Mucosa of stomach (tissue), 1 donor: Measurements from ENCODE around the gene NOP56.

ENCODE experiments used
- H3K27me3 ChIP-seq: one replicate; pipeline ENCODE4 v1.7.0; 2013; ENCODE audit warnings: mild to moderate bottlenecking, low read length; ENCODE audit not compliant: control insufficient read depth, insufficient read depth
- H3K36me3 ChIP-seq: one replicate; pipeline ENCODE4 v1.7.0; 2013; ENCODE audit warnings: low read length; ENCODE audit not compliant: control insufficient read depth, insufficient read depth
- H3K4me1 ChIP-seq: one replicate; pipeline ENCODE4 v1.7.0; 2013; ENCODE audit warnings: mild to moderate bottlenecking, low read length; ENCODE audit not compliant: control insufficient read depth, insufficient read depth
- H3K4me3 ChIP-seq: one replicate; pipeline ENCODE4 v1.7.0; 2013; ENCODE audit warnings: low read length
- H3K9ac ChIP-seq: one replicate; pipeline ENCODE4 v1.7.0; 2013; ENCODE audit warnings: mild to moderate bottlenecking, low read length, moderate library complexity
- H3K9me3 ChIP-seq: one replicate; pipeline ENCODE4 v1.7.0; 2013; ENCODE audit warnings: mild to moderate bottlenecking, low read length, moderate library complexity; ENCODE audit not compliant: control insufficient read depth
- donor health status: Pancreatic carcinoma.

NOP56 gene

DNA sequence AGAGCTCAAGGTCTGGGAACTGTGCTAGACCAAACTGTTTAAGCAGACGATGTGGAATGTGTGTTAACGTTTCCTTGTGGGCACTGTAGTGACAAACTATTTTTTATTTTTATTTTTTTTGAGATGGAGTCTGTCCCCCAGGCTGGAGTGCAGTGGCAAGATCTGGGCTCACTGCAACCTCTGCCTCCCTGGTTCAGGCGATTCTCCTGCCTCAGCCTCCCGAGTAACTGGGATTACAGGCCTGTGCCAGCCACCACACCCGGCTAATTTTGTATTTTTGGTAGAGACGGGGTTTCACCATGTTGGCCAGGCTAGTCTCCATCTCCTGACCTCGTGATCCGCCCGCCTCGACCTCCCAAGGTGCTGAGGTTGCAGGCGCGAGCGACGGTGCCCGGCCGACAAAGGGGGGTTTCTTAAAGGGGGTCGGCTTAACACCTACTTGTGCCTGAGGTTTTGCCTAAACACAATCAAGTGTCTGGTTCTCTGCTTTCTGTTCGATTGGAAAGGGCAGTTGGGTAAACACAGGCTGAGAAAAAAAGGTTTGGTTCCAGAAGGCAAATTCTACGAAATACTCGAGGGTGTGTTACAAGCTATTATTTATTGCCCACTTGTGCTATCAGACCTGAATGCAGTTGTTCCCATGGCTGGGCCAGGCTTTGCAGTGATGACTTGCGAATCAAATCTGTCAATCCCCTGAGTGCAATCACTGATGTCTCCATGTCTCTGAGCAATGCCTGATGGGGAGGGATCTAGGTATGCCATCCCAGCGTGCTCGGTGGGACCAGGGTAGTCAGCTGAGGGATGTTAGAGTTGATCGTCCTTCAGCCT, 1.3 kb downstream of the NOP56 start:
- peaks cover 26% of the 10 kb centered on the region for H3K36me3 ChIP-seq
- H3K9ac ChIP-seq = peak overlapping the region; percentile 69
- H3K4me1 ChIP-seq = peaks cover 6% of the 10 kb centered on the region
- H3K4me3 ChIP-seq = peak overlapping the region; percentile 33
- no peaks in the 10 kb centered on the region for H3K9me3 ChIP-seq
- no peaks in the 10 kb centered on the region for H3K27me3 ChIP-seq

DNA sequence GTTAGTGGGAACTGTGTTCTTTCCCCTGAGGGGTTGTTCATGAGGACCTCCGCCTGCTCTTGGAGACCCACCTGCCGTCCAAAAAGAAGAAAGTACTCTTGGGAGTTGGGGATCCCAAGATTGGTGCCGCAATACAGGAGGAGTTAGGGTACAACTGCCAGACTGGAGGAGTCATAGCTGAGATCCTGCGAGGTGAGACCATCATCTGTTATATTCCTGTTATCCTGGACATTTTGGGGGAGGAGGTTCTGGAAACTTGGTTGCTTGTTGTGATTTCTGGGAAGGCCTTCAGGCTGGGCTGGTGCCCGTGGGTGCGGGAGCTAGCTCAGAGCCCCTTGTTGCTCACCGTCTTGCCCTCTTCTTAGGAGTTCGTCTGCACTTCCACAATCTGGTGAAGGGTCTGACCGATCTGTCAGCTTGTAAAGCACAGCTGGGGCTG, 2.0 kb downstream of the NOP56 start:
- peaks cover 26% of the 10 kb centered on the region for H3K36me3 ChIP-seq
- H3K9ac ChIP-seq = peak overlapping the region; percentile 49
- H3K4me1 ChIP-seq = peaks cover 6% of the 10 kb centered on the region
- H3K27me3 ChIP-seq = no peaks in the 10 kb centered on the region
- H3K4me3 ChIP-seq = no peak overlapping the region
- H3K9me3 ChIP-seq = no peaks in the 10 kb centered on the region

DNA sequence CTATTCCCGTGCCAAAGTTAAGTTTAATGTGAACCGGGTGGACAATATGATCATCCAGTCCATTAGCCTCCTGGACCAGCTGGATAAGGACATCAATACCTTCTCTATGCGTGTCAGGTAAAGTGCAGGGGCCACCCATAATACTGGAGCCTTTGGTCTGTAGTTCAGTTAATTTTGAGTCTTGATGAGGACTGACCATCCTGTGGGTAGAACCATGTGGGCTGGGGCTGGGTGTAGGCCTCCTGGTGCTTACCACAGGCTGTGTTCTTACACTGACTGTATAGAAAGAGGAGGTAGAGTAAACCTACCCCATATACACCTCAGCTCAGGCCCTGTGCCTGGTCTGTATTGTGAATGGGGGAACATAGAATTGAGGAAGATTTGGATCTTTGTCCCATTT, 2.4 kb downstream of the NOP56 start:
- Histone ChIP-seq H3K4me1 (peaks cover 6% of the 10 kb centered on the region), H3K36me3 (peaks cover 26% of the 10 kb centered on the region), H3K4me3 (no peak overlapping the region), H3K9ac (no peak overlapping the region), H3K9me3 (no peaks in the 10 kb centered on the region), H3K27me3 (no peaks in the 10 kb centered on the region)

DNA sequence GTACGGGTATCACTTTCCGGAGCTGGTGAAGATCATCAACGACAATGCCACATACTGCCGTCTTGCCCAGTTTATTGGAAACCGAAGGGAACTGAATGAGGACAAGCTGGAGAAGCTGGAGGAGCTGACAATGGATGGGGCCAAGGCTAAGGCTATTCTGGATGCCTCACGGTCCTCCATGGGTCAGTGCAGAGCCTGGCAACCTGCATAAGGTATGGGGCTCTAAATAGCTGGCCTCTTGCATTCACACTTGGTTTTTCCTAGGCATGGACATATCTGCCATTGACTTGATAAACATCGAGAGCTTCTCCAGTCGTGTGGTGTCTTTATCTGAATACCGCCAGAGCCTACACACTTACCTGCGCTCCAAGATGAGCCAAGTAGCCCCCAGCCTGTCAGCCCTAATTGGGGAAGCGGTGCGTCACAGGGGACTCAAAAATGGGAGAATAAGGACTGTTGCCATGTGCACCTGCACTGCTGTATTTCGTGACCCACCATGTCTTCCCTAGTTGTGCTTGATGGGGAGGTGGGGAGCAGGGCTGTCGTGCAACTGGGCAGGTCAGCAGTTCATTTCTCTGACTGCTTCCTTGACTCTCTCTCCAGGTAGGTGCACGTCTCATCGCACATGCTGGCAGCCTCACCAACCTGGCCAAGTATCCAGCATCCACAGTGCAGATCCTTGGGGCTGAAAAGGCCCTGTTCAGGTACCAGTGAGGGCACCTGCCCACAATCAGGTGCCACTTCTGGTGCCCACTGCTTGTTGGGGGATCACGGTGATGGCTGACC, 3.1 kb downstream of the NOP56 start:
- Histone ChIP-seq H3K9ac (no peak overlapping the region), H3K9me3 (no peaks in the 10 kb centered on the region), H3K36me3 (peaks cover 29% of the 10 kb centered on the region), H3K4me3 (no peak overlapping the region), H3K4me1 (peaks cover 6% of the 10 kb centered on the region), H3K27me3 (no peaks in the 10 kb centered on the region)

DNA sequence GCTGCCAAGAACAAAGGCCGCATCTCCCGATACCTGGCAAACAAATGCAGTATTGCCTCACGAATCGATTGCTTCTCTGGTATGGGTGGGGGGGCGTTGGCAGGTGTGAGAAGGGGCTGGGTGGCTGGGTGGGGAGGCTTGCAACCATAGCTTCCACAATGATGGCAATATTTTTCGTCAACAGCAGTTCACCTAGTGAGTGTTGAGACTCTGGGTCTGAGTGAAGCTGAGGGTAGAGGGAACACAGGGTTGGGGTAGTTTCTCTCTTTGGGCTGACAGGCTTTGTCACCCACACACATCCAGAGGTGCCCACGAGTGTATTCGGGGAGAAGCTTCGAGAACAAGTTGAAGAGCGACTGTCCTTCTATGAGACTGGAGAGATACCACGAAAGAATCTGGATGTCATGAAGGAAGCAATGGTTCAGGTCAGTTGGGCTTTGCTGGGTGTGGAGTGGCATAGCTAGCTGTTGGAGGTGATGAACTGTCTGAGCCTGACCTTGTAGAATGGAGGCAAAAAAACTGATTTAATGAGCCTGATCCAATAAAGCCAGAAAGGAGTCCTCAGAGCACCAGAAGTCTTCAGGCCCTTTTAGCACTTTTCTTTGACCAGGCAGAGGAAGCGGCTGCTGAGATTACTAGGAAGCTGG, 4.2 kb downstream of the NOP56 start:
- no peaks in the 10 kb centered on the region for H3K9me3 ChIP-seq
- H3K4me3 ChIP-seq = no peak overlapping the region
- no peak overlapping the region for H3K9ac ChIP-seq
- H3K4me1 ChIP-seq = peaks cover 6% of the 10 kb centered on the region
- H3K27me3 ChIP-seq = no peaks in the 10 kb centered on the region
- H3K36me3 ChIP-seq = peaks cover 31% of the 10 kb centered on the region

DNA sequence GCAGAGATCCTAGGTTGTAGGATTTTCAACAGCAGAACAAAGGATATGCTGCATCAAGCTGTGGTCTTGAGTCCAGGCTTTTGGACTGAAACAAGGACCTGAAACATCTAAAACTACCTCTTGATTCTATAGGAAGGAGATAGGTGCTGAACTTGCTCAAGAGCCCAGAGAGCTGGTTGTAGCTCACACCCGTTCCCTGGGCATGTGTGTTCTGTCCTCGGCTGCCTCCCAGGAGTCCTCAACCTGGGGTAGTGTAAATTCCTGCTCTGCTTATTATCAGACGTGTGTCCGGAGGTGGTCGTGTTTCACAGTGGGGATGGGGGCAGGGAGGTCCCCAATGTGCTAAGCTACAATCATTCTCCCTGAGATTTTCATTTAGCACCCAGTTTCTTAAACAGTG, 4.8 kb downstream of the NOP56 start:
- Histone ChIP-seq H3K4me1 (peaks cover 6% of the 10 kb centered on the region), H3K9ac (no peak overlapping the region), H3K4me3 (no peak overlapping the region), H3K9me3 (no peaks in the 10 kb centered on the region), H3K36me3 (peaks cover 31% of the 10 kb centered on the region), H3K27me3 (no peaks in the 10 kb centered on the region)

DNA sequence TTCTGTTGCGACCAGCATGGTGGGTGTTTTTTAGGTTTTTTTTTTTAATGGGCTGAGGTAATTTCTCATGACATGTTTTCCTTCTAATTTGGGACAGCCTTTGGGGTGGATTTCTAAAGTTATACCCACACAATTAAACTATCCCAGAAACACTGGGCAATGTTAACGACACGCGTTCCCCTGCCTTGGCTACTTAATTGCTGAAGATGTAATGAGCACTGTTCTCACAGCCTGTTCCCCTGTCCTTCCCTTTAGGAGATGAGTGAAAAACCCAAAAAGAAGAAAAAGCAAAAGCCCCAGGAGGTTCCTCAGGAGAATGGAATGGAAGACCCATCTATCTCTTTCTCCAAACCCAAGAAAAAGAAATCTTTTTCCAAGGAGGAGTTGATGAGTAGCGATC, 5.2 kb downstream of the NOP56 start:
- H3K4me1 ChIP-seq = peaks cover 6% of the 10 kb centered on the region
- no peak overlapping the region for H3K4me3 ChIP-seq
- H3K27me3 ChIP-seq = no peaks in the 10 kb centered on the region
- H3K9ac ChIP-seq = no peak overlapping the region
- H3K9me3 ChIP-seq = no peaks in the 10 kb centered on the region
- H3K36me3 ChIP-seq = peaks cover 31% of the 10 kb centered on the region

DNA sequence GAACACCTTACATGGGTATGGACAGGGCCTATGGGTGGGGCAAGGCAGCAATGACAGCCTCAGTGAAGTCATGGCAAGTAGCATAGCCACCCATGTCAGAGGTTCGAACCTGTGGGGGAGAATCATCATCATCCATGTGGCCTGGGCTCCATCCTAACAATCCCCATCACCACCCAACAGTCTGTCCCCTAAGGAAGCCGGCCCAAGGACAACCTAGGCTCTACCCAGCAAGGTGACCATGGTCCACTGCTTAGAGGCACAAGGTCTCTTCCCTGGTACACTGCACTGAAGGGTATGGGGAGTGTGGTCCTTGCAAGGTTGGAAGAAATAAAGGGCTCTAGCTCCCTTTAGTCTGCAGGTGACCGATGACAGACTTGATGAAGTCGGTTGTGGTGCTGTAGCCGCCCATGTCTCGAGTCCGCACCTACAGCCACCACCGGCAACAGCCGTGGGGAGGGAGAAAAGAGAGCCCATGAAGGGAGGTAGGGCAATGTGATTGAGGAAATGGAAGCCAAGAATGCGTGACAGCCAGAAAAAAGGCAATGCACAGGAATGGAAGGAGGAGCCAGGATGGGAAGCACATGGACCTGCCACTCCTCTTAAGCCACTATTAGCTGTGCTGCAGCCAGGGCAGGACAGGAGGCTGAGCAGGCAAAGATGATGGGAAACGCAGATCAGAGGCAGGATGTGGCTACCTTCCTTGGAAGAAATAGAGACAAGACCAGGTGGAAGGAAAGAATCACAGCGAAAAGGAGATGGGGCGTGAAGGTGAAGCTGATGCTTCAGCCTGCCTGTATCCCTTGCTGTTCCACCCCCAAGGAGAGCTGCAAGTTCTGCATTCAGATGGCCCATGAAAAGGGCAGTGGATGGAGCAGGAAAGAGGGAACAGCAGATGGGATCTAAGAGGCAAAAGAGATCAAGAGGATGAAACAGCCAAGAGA, 6.3 kb downstream of the NOP56 start:
- H3K4me1 ChIP-seq = peaks cover 13% of the 10 kb centered on the region
- peaks cover 31% of the 10 kb centered on the region for H3K36me3 ChIP-seq
- H3K27me3 ChIP-seq = no peaks in the 10 kb centered on the region

DNA sequence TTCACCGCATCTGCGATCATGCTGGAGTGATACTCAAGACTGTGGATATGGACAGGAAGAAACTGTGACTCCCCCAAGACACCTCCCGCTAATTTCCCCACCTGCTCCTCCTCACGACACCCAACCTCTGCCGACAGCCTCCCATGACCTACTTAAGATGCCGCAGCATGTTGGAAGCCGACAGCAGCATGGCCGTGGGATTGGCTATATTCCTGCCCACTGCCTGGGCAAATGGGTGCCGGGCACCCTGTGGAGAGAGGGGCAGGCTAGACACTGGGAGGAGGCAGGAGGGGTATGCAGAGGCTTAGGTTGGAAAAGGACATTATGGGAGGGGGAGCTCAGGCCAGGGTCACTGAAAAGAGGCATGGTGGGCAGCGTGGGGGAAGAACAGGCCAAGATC, 7.1 kb downstream of the NOP56 start:
- Histone ChIP-seq H3K9me3 (no peaks in the 10 kb centered on the region), H3K4me1 (peaks cover 9% of the 10 kb centered on the region), H3K9ac (no peak overlapping the region), H3K4me3 (no peak overlapping the region), H3K27me3 (no peaks in the 10 kb centered on the region), H3K36me3 (peaks cover 31% of the 10 kb centered on the region)

More for the DNA sequence above, 6.3 kb downstream of the NOP56 start:
- Histone ChIP-seq H3K9ac (no peak overlapping the region), H3K4me3 (no peak overlapping the region), H3K9me3 (no peaks in the 10 kb centered on the region)

DNA sequence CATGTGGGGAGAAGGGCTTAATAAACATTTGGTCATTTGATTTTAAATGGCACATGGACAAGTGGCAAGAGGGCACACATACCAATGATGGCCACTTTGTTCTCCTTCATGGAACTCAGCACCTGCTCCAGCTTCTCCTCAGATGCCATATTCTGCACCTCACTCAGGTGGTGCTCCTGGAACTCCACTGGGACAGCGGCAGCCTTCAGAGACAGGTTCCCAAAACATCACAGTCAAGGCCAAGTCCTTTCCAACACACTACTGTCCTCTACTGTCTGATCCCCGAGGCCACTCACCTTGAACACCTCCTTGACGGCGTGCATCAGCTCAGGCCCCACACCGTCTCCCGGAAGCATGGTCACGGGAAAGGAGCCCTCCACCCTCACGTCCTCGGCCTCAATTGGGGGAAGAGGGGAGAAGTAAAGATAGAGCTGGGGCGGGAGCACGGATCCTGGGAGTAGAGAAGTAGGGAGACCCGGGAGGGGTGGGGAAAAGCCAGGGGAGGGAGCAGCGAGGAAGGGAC, 11.0 kb downstream of the NOP56 start:
- Histone ChIP-seq H3K4me1 (peaks cover 12% of the 10 kb centered on the region), H3K27me3 (no peaks in the 10 kb centered on the region), H3K9ac (peak overlapping the region; percentile 80), H3K36me3 (peaks cover 9% of the 10 kb centered on the region), H3K9me3 (no peaks in the 10 kb centered on the region), H3K4me3 (peak overlapping the region; percentile 94)
